Measurements from ENCODE around the gene TMX2.
"Not testable (repeated sequence)": the region's sequence is repeated elsewhere in the genome, so short reads cannot be mapped to it uniquely, and the experiment has no call there.

Gene TMX2, protein sequence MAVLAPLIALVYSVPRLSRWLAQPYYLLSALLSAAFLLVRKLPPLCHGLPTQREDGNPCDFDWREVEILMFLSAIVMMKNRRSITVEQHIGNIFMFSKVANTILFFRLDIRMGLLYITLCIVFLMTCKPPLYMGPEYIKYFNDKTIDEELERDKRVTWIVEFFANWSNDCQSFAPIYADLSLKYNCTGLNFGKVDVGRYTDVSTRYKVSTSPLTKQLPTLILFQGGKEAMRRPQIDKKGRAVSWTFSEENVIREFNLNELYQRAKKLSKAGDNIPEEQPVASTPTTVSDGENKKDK

GRCh38 chr11:57712256-57713150 is at the start of gene TMX2:
TMX2 (plus strand) TSS chr11:57712593; CDS start chr11:57712619, 26 bp downstream.
- peak; percentile 82 to 89 for DNase-seq

DNA sequence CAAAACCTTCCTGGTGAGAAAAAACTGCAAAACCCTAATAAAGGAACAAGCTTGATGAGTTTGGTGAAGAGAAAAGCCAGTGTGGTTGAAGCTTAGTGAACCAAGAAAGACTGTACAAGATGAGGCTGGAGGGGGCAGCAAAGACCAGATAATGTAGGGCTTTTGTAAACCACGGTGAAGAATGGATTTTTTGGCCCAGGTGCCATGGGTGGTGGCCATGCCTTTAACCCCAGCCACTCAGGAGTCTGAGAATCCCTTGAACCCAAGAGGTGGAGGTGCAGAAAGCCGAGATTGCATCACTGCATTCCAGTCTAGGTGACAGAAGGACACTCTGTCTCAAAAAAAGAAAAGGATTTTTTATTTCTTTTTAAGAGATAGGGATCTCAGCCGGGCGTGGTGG is 49.5 kb upstream of the TMX2 start:
- no peak for DNase-seq

GRCh38 chr11:57663975-57664374 is 48.4 kb upstream of the TMX2 start:
- no peak for DNase-seq

GRCh38 chr11:57667117-57667735 is 45.2 kb upstream of the TMX2 start:
- DNase-seq = peak; percentile 82 to 96

DNA sequence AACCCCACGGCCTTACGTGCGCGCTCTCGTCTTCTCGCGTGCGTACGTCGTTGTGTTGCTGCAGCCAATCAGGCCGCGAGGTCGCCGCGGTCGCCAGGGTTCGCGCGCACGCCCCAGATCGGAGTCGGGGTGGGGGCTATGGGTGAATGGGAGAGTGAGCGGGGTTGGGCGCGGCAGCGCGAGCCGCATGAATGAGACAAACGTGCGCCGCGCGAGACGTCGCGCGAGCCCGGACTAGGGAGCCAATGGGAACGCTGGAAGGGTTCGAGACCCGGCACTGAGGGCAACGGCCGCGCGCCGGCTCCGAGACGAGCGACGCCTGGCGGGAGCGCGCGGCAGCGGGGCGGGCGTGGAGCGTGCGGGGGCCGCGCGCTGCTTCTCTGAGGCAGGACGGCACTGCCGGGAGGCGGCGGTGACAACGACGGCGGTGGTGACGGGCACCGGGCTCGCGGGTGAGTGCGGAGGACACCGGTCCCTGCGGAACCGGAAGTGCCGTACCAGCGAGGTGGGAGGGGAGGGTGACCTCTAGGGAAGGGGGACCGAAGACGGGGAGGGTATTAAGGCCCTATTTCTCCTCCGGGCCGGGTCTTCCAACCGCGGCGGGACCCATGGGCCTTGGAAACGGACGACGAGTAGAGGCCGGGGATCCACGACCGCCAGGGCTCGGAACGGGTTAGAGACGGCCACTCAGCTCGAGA is 44.5 kb upstream of the TMX2 start, which contains the start of gene ZDHHC5:
Gene ZDHHC5 (plus strand): TSS at position 379 of the 698 bp plus-strand sequence. CDS start 4,977 bp downstream, outside the sequence.
- peak; percentile 98 to 100 for DNase-seq

DNA sequence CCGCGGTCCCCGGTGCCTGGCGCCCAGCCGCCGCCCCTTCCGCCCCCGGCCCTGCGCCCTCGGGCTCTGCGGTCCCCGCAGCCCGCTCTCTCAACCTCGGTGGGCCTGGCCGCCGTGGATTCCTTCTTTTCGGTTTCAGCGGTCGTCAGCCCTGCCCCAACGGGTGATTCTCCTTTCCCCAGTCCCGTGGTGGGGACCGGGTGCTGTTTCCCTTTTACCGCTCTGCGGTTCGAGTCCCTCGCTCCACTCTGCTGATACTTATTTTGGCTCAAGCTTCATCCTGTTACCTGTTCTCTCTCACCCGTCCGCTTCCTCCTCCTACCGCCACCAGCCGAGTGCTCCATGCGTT is 44.0 kb upstream of the TMX2 start:
- DNase-seq = peak in 1 of 2 experiments; percentile 27

DNA sequence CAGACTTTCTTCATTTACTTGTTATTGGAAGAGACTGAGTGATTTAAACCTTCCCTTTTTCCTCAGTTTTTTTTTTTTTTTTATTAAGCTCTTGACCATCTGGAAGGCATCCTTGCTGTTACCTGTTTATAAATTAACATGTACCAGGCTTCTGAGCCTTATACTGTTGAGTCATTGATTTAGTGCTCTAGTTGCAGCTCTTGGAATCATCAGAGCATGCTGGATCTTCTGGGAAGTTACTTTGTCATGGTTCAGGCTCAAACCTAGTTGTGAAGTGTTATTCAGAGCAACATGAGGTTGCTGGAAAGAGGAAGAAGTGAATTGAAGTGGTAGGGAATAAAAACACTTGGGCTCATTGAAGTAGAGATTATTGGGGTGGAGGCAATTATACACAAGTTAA is 38.1 kb upstream of the TMX2 start:
- DNase-seq = no peak

- DNase-seq = no peak
Observed at GRCh38 chr11:57675176-57675941, 37.0 kb upstream of the TMX2 start.

DNA sequence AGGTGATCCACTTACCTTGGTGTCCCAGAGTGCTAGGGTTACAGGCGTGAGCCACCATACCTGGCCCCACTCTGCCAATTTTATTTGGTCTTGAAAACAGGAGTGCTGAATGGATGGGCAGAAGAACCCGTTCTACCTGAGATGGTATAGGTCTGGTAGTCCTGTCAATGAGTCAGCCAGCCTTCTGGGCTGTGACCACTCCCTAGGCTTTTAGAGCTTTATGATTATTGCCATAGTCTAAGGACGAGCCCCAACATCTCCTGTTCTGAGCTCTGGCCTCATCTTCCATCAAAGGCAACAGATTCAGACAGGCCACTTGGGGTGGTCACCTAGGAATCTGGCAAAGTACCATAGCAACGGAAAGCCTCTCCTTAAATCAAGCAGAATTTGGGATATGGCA is 33.0 kb upstream of the TMX2 start:
- DNase-seq = no peak

DNA sequence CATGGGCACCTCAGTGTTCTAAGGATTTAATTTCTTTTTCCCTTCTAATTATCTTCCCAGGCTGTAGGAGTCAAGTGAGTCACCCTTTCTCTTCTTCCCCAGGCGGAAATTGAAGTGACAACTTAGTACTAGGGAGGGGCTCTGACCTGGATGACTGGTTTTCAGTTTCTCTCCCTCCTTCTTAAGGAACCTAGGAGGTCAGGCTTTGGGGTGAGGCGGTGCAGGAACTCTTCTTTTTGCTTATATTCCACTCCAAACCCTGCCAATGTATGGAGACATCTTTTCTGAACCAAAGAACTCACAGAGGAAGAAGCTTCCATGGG is 31.9 kb upstream of the TMX2 start:
- no peak for DNase-seq

DNA sequence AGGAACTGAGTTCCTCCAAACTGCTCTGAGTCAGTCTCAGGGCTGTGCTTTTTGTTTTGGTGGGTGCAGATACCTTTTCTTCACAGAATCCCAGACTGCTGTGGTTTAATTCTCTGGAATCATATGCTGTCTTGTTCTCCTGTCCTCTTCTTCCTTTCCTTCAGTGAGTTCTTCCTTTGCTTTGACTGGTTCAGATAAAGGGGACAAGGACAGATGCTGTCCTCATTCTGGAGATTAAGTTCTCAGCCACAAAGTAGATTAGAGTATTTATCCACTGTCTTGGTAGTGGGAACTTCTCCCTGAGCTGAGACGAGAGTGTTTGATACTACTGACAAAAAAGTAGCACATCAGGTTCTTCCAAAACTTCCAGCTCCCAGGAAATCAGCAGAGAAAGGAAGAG is 31.2 kb upstream of the TMX2 start:
- DNase-seq = no peak

- not testable (repeated sequence) for DNase-seq
Observed at GRCh38 chr11:57690474-57690873, 21.9 kb upstream of the TMX2 start.

- no peak for DNase-seq
Observed at GRCh38 chr11:57698843-57699365, 13.5 kb upstream of the TMX2 start.

DNA sequence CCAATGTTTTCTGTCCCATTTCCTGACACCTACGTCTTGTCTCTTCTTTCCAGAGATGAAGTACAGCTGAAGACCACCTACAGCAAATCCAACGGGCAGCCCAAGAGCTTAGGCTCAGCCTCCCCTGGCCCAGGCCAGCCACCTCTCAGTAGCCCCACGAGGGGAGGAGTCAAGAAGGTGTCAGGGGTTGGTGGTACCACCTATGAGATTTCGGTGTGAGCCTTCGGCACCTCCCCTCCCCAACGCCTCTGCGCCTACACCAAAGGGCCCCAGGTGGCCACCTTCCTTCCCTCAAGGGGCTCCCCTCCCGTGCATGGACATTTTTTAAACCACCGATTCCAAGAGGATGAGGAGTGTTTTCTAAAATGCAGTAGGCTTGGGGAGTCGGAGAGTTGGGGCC is 12.6 kb upstream of the TMX2 start:
- DNase-seq = no peak

- no peak for DNase-seq
Observed at GRCh38 chr11:57700425-57700824, 12.0 kb upstream of the TMX2 start.

- no peak for DNase-seq
Observed at GRCh38 chr11:57703341-57703740, 9.1 kb upstream of the TMX2 start.

DNA sequence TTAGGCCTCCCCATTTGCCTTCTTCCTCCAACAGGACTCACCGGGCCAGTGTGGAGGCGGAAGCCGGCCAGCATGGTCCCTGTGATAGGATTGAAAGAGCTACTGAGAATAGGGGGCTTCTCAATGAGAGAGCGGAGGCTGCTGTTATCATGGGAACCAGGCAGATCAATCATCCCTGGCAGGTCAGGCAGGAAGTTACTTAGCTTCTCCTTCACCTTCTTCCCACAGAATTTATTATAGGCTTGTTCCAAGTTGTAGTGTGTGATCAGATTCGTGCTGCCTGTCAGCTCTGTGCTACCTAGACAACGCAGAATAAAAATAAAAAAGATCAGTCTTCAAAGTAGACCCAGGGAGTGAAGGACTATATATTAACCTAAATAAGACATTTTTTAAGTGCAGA is 7.5 kb upstream of the TMX2 start:
- DNase-seq = no peak

- DNase-seq = not testable (repeated sequence)
Observed at GRCh38 chr11:57705432-57705831, 7.0 kb upstream of the TMX2 start.

GRCh38 chr11:57709802-57710367 is 2.5 kb upstream of the TMX2 start:
- DNase-seq = no peak

DNA sequence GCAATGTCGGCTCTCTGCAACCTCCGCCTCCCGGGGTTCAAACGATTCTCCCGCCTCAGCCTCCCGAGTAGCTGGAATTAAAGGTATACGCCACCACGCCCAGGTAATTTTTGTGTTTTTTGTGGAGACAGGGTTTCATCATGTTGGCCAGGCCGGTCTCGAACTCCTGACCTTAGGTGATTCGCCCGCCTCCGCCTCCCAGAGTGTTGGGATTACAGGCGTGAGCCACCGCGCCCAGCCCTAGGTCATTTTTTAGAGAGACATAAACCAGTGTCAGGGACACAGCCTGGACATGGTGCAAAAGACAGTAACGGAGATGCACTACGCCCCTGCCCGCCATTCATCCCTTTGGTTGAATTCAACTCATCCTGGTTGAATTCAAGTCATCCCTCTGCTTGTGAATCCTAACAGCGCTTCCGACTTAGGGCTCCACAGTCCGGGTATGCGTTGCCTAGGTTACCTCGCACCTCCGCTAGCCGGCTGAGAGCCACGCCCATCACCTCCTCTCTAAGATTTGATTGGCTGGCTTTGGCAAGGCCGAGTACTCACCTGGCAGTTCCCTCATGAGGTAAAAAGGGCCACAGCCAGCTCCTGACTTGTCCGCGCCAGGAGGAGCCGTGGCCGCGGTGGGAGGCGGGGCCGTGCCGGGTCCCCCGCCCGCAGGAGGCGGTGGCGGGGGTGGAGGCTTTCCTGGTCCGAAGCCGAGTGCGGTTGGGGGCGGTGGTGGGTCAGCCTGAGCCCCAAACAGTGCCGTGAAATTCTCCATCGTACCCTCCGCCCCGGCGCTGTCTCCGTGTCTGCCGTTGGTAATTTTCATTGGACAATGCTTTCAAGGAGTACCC is 758 bp upstream of the TMX2 start, which contains the start of gene MED19:
Gene MED19 (minus strand): TSS at position 802 of the 842 bp plus-strand sequence. CDS start 36 bp downstream, at position 766.
- DNase-seq = peak; percentile 57 to 75

DNA sequence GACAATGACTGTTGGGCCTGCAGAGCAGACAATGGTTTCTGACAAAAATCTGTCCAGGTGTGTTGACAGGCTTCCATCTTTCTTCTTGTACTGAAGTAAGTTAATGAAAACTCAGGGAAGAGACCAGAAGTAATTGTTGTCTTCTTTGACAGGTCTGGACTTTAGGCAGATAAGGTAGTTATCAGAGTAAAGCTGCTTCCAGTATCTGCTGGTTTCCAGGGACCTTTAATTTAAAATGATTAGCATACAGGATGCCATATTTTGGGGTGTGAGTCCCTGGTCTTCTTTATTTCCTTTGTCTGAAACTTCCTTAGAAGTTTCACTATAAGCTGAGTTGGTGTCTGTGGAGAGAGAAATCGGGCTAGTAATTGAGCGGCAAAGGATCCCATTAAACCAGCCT is 1.4 kb downstream of the TMX2 start:
- DNase-seq = no peak
